Tibial nerve (tissue), 4 donors: ENCODE data around the gene GCK. TPM values are rescaled to one million over a fixed set of nuclear protein-coding genes. Genes with fewer than 3 reads are reported as not detected.

Experiments used
- DNase-seq, 2 donors: peaks; one replicate each; pipeline ENCODE4 v3.0.0-alpha.2; 2019; ENCODE audit warnings: low spot score in 2 of 2
- H3K27ac ChIP-seq, 4 donors: fragments of 200-600 bp; sonication (generic) in 3 of 4; one replicate each; pipeline ENCODE4 v1.5.1; 2017 to 2019; ENCODE audit warnings: mild to moderate bottlenecking in 1 of 4
- H3K27me3 ChIP-seq, 2 donors: fragments of 200-600 bp; sonication (generic) in 1 of 2; one replicate each; pipeline versions ENCODE4 v1.5.1 to v1.6.0; 2017 to 2019
- H3K36me3 ChIP-seq, 3 donors: fragments of 200-600 bp; sonication (generic); one replicate each; pipeline ENCODE4 v1.5.1; 2018 to 2019
- H3K4me1 ChIP-seq, 4 donors: fragments of 200-600 bp; sonication (generic) in 3 of 4; one replicate each; pipeline ENCODE4 v1.5.1; 2017 to 2019
- H3K4me3 ChIP-seq, 4 donors: fragments of 200-600 bp; sonication (generic) in 3 of 4; one replicate each; pipeline ENCODE4 v1.5.1; 2017 to 2019; ENCODE audit warnings: mild to moderate bottlenecking in 1 of 4, moderate library complexity in 1 of 4
- H3K9me3 ChIP-seq, 4 donors: fragments of 200-600 bp; sonication (generic) in 3 of 4; one replicate each; pipeline ENCODE4 v1.5.1; 2017 to 2019
- CTCF ChIP-seq, 5 experiments: fragments of 200-600 bp in 3 of 5; fragments of 450-650 bp in 2 of 5; sonication (generic) in 3 of 5; IDR thresholded peaks; one replicate each; pipeline ENCODE4 v1.5.1; 2016 to 2019; ENCODE audit warnings: antibody characterized with exemption in 5 of 5, mild to moderate bottlenecking in 3 of 5, moderate library complexity in 2 of 5
- EP300 ChIP-seq, 2 donors: sonication (generic); formaldehyde crosslinking; IDR thresholded peaks; one replicate each; pipeline ENCODE4 v1.6.1; 2017; ENCODE audit warnings: antibody characterized with exemption in 2 of 2, mild to moderate bottlenecking in 1 of 2
- POLR2A ChIP-seq, 2 donors: fragments of 450-650 bp; IDR thresholded peaks; one replicate each; pipeline ENCODE4 v1.6.1; 2017; ENCODE audit warnings: antibody characterized with exemption in 2 of 2, mild to moderate bottlenecking in 2 of 2, moderate library complexity in 2 of 2
- WGBS, 2 donors: methylation state at CpG; one replicate each; pipeline ENCODE4 v1.1.5; 2018; 5-methylcytosine and 5-hydroxymethylcytosine counted together
- total RNA-seq, 4 donors: library from RNA; depleted of rRNA; stranded (reverse); fragments of >200 nt; gene quantifications; one replicate each; pipeline ENCODE4 v1.1.0, GENCODE V29; 2016

The GCK gene
- total RNA-seq, 4 donors from 2014 or later, result 2.3 to 3.0 (median 2.4) TPM; not detected in 1

- Histone ChIP-seq H3K27me3 (no peaks in the 10 kb centered on the region), H3K36me3 (no peaks in the 10 kb centered on the region), H3K4me1 (peaks cover 0 to 26% (median 4%) of the 10 kb centered on the region in 4 donors), H3K9me3 (no peaks in the 10 kb centered on the region), H3K27ac (no peak overlapping the region), H3K4me3 (no peak overlapping the region)
- TF ChIP-seq POLR2A (IDR thresholded peaks at IDR 0.05) (no peak), EP300 (IDR thresholded peaks at IDR 0.05) (no peak), CTCF (IDR thresholded peaks at IDR 0.05) (no peak)
- 67 to 68% methylated on average over 6 of the region's 6 CpGs for WGBS, 2 donors
- DNase-seq, result no peak
These were observed 45.5 kb downstream of the GCK start for GRCh38 chr7:44143646-44144250.

- H3K27ac ChIP-seq, result no peak overlapping the region
- no peaks in the 10 kb centered on the region for H3K9me3 ChIP-seq
- no peak overlapping the region for H3K4me3 ChIP-seq
- 87 to 91% methylated on average over 4 of the region's 4 CpGs for WGBS, 2 donors
- DNase-seq, result no peak
- no peaks in the 10 kb centered on the region for H3K36me3 ChIP-seq
- H3K27me3 ChIP-seq, result no peaks in the 10 kb centered on the region
- TF ChIP-seq EP300 (IDR thresholded peaks at IDR 0.05) (no peak), POLR2A (IDR thresholded peaks at IDR 0.05) (no peak), CTCF (IDR thresholded peaks at IDR 0.05) (no peak)
- H3K4me1 ChIP-seq, result peaks cover 0 to 23% (median 4%) of the 10 kb centered on the region in 4 donors
These were observed 47.2 kb downstream of the GCK start for GRCh38 chr7:44142028-44142427.

- no peaks in the 10 kb centered on the region for H3K27me3 ChIP-seq
- H3K4me3 ChIP-seq, result no peak within 1 kb of the TSS
- TF ChIP-seq POLR2A (IDR thresholded peaks at IDR 0.05), result no peak
- TF ChIP-seq CTCF (IDR thresholded peaks at IDR 0.05), result no peak
- TF ChIP-seq EP300 (IDR thresholded peaks at IDR 0.05), result no peak
- WGBS, 2 donors, result 84% methylated on average over 5 to 6 of the region's 6 CpGs
- no peak for DNase-seq
- no peaks in the 10 kb centered on the region for H3K9me3 ChIP-seq
- no peak within 1 kb of the TSS for H3K27ac ChIP-seq
- H3K4me1 ChIP-seq, result peaks cover 0 to 18% (median 4%) of the 10 kb centered on the region in 4 donors
- H3K36me3 ChIP-seq, result no peaks in the 10 kb centered on the region
These were observed 47.9 kb downstream of the GCK start, which contains the start of gene MYL7 for GRCh38 chr7:44141221-44141850. Gene MYL7, minus strand, starts transcription at chr7:44141332. Its CDS starts 27 bp downstream, at chr7:44141305.

- DNase-seq, result no peak
- no peak overlapping the region for H3K4me3 ChIP-seq
- H3K9me3 ChIP-seq, result no peaks in the 10 kb centered on the region
- peaks cover 0 to 8% (median 2%) of the 10 kb centered on the region in 4 donors for H3K4me1 ChIP-seq
- WGBS, 2 donors, result 81 to 89% methylated on average over 7 to 10 of the region's 10 CpGs
- no peak overlapping the region for H3K27ac ChIP-seq
- H3K36me3 ChIP-seq, result no peaks in the 10 kb centered on the region
- no peaks in the 10 kb centered on the region for H3K27me3 ChIP-seq
- TF ChIP-seq POLR2A (IDR thresholded peaks at IDR 0.05) (no peak), CTCF (IDR thresholded peaks at IDR 0.05) (no peak), EP300 (IDR thresholded peaks at IDR 0.05) (no peak)
These were observed 48.9 kb downstream of the GCK start for GRCh38 chr7:44140341-44140740.

GRCh38 chr7:44139311-44140010 lies 49.8 kb downstream of the GCK start:
- H3K27ac ChIP-seq, result no peak overlapping the region
- H3K36me3 ChIP-seq, result no peaks in the 10 kb centered on the region
- H3K27me3 ChIP-seq, result no peaks in the 10 kb centered on the region
- H3K4me1 ChIP-seq, result no peaks in the 10 kb centered on the region
- DNase-seq, result no peak
- WGBS, 2 donors, result 83 to 94% methylated on average over 13 to 14 of the region's 14 CpGs
- no peaks in the 10 kb centered on the region for H3K9me3 ChIP-seq
- H3K4me3 ChIP-seq, result no peak overlapping the region
- TF ChIP-seq POLR2A (IDR thresholded peaks at IDR 0.05) (no peak), EP300 (IDR thresholded peaks at IDR 0.05) (no peak), CTCF (IDR thresholded peaks at IDR 0.05) (no peak)
